Endodermal cell (in vitro differentiated cells): ENCODE data around the gene COPG1. TPM values are rescaled to one million over a fixed set of nuclear protein-coding genes. Genes with fewer than 3 reads are reported as not detected.

Experiments
- DNase-seq: peaks from one replicate; pipeline ENCODE4 v3.0.0-alpha.2; 2017
- H3K27ac ChIP-seq: 2 replicates; pipeline ENCODE4 v1.5.1; 2013; ENCODE audit warnings: mild to moderate bottlenecking, low read depth, low read length, moderate library complexity
- H3K27me3 ChIP-seq: 2 replicates; pipeline ENCODE4 v1.6.1; 2013; ENCODE audit warnings: mild to moderate bottlenecking, low read length, moderate library complexity; ENCODE audit not compliant: insufficient read depth, control insufficient read depth, poor library complexity, severe bottlenecking
- H3K36me3 ChIP-seq: 2 replicates; pipeline ENCODE4 v1.7.0; 2013; ENCODE audit warnings: mild to moderate bottlenecking, low read length, moderate library complexity; ENCODE audit not compliant: control insufficient read depth, insufficient read depth
- H3K4me1 ChIP-seq: one replicate; pipeline ENCODE4 v1.7.0; 2013; ENCODE audit warnings: low read length; ENCODE audit not compliant: control insufficient read depth, insufficient read depth
- H3K4me3 ChIP-seq: 2 replicates; pipeline ENCODE4 v1.5.1; 2013; ENCODE audit warnings: mild to moderate bottlenecking, low read length, moderate library complexity
- H3K9ac ChIP-seq: 2 replicates; pipeline ENCODE4 v1.6.1; 2013; ENCODE audit warnings: mild to moderate bottlenecking, low read length, moderate library complexity; ENCODE audit not compliant: poor library complexity, severe bottlenecking; ENCODE audit errors: extremely low read depth
- H3K9me3 ChIP-seq: 2 replicates; pipeline ENCODE4 v1.6.1; 2013; ENCODE audit warnings: mild to moderate bottlenecking, low read length, moderate library complexity; ENCODE audit not compliant: control insufficient read depth
- H3K27ac Mint-ChIP-seq: 2 replicates; pipeline ENCODE4 v1.8.0; 2020; ENCODE audit warnings: mixed read lengths
- H3K27me3 Mint-ChIP-seq: 2 replicates; pipeline ENCODE4 v1.8.0; 2021; ENCODE audit warnings: mild to moderate bottlenecking, mixed read lengths; ENCODE audit not compliant: insufficient read depth
- H3K36me3 Mint-ChIP-seq: 2 replicates; pipeline ENCODE4 v1.8.0; 2020; ENCODE audit warnings: low read depth, mixed read lengths
- H3K4me1 Mint-ChIP-seq: 2 replicates; pipeline ENCODE4 v1.8.0; 2020; ENCODE audit warnings: mixed read lengths
- H3K4me3 Mint-ChIP-seq: 2 replicates; pipeline ENCODE4 v1.8.0; 2020; ENCODE audit warnings: mild to moderate bottlenecking, moderate library complexity, mixed read lengths
- H3K9me3 Mint-ChIP-seq: 2 replicates; pipeline ENCODE4 v1.8.0; 2020; ENCODE audit warnings: mild to moderate bottlenecking, mixed read lengths
- WGBS, 2 experiments: methylation state at CpG; one replicate each; pipeline versions ENCODE4 v1.1.5 to v1.1.7; 2013; ENCODE audit warnings: missing lambda C conversion rate in 2 of 2, mixed read lengths in 1 of 2; ENCODE audit not compliant: insufficient coverage in 1 of 2, insufficient read length in 1 of 2; 5-methylcytosine and 5-hydroxymethylcytosine counted together
- total RNA-seq, 2 donors: library from RNA; stranded (reverse); fragmentation: NEBNext Ultra II Directional in 1 of 2; extraction: Animal tissue kit (Norgen Biotek cat#: 25700) in 1 of 2; gene quantifications; 2 replicates in 1 of 2; 3 replicates in 1 of 2; pipeline ENCODE4 v1.2.1, GENCODE V29; 2021
- TF ChIP-seq, protein P1 (sequence below): fragments of 200-600 bp; sonication (generic); conservative IDR thresholded peaks from 2 replicates; pipeline ENCODE4 v1.5.0; 2021; ENCODE audit warnings: antibody characterized with exemption, mild to moderate bottlenecking

COPG1 gene
- total RNA-seq, 2 donors from 2014 or later: 151 to 193 TPM

DNA sequence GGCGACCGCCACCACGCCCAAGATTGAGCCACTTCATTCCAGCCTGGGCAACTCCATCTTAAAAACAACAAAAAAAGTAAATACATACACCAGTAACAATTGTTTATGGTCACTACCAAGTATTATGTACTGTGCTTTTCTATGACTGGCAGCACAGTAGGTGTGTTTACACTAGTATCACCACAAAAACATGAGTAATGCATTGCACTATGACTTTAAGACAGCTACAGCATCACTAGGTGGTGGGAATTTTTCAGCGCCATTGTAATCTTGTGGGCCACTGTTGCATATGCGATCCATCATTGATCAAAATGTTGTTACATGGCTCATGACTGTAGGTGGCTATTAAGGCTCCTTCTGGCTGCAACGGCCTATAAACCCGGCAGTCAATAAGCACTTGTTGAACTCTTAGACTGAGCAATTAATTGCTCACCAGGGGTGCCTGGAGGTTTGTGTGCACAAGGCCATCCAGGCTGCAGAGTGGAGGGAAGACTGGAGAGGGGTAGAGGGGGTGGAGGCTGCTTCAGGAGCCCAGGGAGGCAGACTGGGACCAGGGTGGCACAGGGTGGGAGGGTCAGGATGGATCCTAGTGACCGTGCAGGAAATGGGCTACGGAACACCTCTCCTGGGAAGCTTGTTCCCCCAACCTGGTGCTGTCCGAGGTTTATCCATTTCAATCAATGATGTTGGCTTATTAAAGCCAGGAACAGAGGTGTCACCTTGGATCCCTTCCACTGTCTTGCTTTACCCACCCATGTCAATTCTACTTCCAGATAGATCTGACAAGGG, 17.9 kb upstream of the COPG1 start:
- no peak overlapping the region for H3K27ac ChIP-seq
- peaks cover 18% of the 10 kb centered on the region for H3K4me1 Mint-ChIP-seq
- H3K27ac Mint-ChIP-seq: no peak overlapping the region
- H3K4me3 Mint-ChIP-seq: no peak overlapping the region
- H3K27me3 ChIP-seq: no peaks in the 10 kb centered on the region
- no peak overlapping the region for H3K9ac ChIP-seq
- no peaks in the 10 kb centered on the region for H3K27me3 Mint-ChIP-seq
- H3K4me1 ChIP-seq: no peaks in the 10 kb centered on the region
- WGBS, 2 experiments: 90 to 94% methylated on average over 9 to 10 of the region's 10 CpGs
- H3K9me3 Mint-ChIP-seq: no peaks in the 10 kb centered on the region
- no peak for DNase-seq
- no peaks in the 10 kb centered on the region for H3K36me3 ChIP-seq
- H3K36me3 Mint-ChIP-seq: no peaks in the 10 kb centered on the region
- H3K4me3 ChIP-seq: no peak overlapping the region
- TF ChIP-seq, protein P1, sequence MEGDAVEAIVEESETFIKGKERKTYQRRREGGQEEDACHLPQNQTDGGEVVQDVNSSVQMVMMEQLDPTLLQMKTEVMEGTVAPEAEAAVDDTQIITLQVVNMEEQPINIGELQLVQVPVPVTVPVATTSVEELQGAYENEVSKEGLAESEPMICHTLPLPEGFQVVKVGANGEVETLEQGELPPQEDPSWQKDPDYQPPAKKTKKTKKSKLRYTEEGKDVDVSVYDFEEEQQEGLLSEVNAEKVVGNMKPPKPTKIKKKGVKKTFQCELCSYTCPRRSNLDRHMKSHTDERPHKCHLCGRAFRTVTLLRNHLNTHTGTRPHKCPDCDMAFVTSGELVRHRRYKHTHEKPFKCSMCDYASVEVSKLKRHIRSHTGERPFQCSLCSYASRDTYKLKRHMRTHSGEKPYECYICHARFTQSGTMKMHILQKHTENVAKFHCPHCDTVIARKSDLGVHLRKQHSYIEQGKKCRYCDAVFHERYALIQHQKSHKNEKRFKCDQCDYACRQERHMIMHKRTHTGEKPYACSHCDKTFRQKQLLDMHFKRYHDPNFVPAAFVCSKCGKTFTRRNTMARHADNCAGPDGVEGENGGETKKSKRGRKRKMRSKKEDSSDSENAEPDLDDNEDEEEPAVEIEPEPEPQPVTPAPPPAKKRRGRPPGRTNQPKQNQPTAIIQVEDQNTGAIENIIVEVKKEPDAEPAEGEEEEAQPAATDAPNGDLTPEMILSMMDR: no peak
- H3K9me3 ChIP-seq: no peaks in the 10 kb centered on the region

DNA sequence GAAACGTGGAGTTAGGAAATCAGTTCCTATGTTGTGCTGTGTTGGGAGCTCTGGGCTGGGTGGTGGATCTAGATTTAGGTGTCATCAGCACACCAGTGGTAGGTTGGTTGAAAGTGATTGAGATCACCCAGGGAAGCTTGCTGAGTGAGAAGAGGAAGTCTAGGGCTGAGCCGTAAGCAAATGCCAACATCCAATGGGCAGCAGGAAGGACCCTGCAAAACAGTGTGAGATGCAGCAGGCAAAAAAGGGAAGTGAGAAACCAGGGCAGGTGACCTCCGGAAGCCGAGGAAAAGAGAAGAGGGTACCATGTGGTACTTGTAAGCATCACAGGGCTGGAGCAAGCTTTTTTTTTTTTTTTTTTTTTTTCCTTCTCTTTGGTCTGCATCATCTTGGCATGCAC, 15.9 kb upstream of the COPG1 start:
- Mint-ChIP-seq H3K27me3 (no peaks in the 10 kb centered on the region), H3K4me3 (no peak overlapping the region), H3K4me1 (peaks cover 11% of the 10 kb centered on the region), H3K36me3 (no peaks in the 10 kb centered on the region), H3K9me3 (no peaks in the 10 kb centered on the region), H3K27ac (no peak overlapping the region)
- no peak overlapping the region for H3K9ac ChIP-seq
- TF ChIP-seq, protein P1: no peak
- DNase-seq: no peak
- no peaks in the 10 kb centered on the region for H3K9me3 ChIP-seq
- no peaks in the 10 kb centered on the region for H3K4me1 ChIP-seq
- H3K4me3 ChIP-seq: no peak overlapping the region
- H3K27ac ChIP-seq: no peak overlapping the region
- 75 to 86% methylated on average over 3 to 4 of the region's 4 CpGs for WGBS, 2 experiments
- H3K36me3 ChIP-seq: no peaks in the 10 kb centered on the region
- H3K27me3 ChIP-seq: no peaks in the 10 kb centered on the region

DNA sequence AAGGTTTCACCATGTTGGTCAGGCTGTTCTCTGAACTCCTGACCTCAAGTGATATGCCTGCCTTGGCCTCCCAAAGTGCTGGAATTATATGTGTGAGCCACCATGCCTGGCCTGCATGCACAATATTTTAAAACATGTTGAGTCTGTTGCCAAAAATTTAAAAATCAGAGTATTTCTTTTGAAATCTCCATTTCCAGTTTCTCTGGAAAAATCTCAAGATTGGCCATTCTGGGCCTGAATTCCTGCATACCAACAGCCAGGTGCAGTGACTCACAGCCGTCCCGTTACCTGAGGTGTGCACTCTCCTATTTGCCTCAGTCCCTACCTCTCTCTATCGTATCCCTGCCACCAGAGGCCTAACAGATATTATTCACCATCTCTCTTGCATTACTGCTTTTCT, 15.0 kb upstream of the COPG1 start:
- TF ChIP-seq, protein P1: no peak

More for the DNA sequence above, 15.0 kb upstream of the COPG1 start:
- H3K4me3 Mint-ChIP-seq: no peak overlapping the region
- WGBS, 2 experiments: 92 to 96% methylated on average over 2 to 3 of the region's 3 CpGs
- Histone ChIP-seq H3K9ac (no peak overlapping the region), H3K9me3 (no peaks in the 10 kb centered on the region), H3K36me3 (no peaks in the 10 kb centered on the region), H3K4me1 (no peaks in the 10 kb centered on the region), H3K27ac (no peak overlapping the region), H3K27me3 (no peaks in the 10 kb centered on the region), H3K4me3 (no peak overlapping the region)
- H3K27ac Mint-ChIP-seq: no peak overlapping the region
- H3K36me3 Mint-ChIP-seq: no peaks in the 10 kb centered on the region
- no peaks in the 10 kb centered on the region for H3K27me3 Mint-ChIP-seq
- DNase-seq: no peak
- peaks cover 4% of the 10 kb centered on the region for H3K4me1 Mint-ChIP-seq
- no peaks in the 10 kb centered on the region for H3K9me3 Mint-ChIP-seq
